ENCODE data around the gene RAB41.
"Not testable (repeated sequence)": the region's sequence is repeated elsewhere in the genome, so short reads cannot be mapped to it uniquely, and the experiment has no call there.

RAB41 gene

GRCh38 chrX:70292788-70293187 lies 10.8 kb downstream of the RAB41 start:
- DNase-seq, result no peak

- DNase-seq, result no peak
These were observed 11.6 kb downstream of the RAB41 start for GRCh38 chrX:70293621-70294020.

- DNase-seq, result no peak
These were observed 19.7 kb downstream of the RAB41 start for GRCh38 chrX:70301716-70302115.

- no peak for DNase-seq
These were observed 31.5 kb downstream of the RAB41 start for GRCh38 chrX:70313503-70313902.

GRCh38 chrX:70322784-70323183 lies 40.8 kb downstream of the RAB41 start:
- no peak for DNase-seq

GRCh38 chrX:70323628-70324027 lies 41.7 kb downstream of the RAB41 start:
- DNase-seq, result not testable (repeated sequence)

GRCh38 chrX:70324326-70324725 lies 42.4 kb downstream of the RAB41 start:
- no peak for DNase-seq

GRCh38 chrX:70331161-70331560 lies 49.2 kb downstream of the RAB41 start:
- DNase-seq, result no peak

GRCh38 chrX:70332600-70332999 lies 50.6 kb downstream of the RAB41 start:
- no peak for DNase-seq
